ENCODE results near the gene ORM1. TPM values are rescaled to one million over a fixed set of nuclear protein-coding genes. Genes with fewer than 3 reads are reported as not detected.

Gene ORM1
- total RNA-seq, 4 donors from 2014 or later: not detected

- TF ChIP-seq POLR2A (IDR thresholded peaks at IDR 0.05) (no peak), CTCF (IDR thresholded peaks at IDR 0.05) (no peak)
- 68 to 81% methylated on average over 13 of the region's 13 CpGs for WGBS, 2 donors
- H3K4me3 ChIP-seq (ENCODE audit: low read depth, poor library complexity, severe bottlenecking): no peak overlapping the region
- intact Hi-C loops (cut with DNase I; ENCODE audit: low total_unique reads): loop anchor here (5.0 to 10.0 kb wide), 3 partner anchors 138 to 205 kb away; no protein-coding TSS in a partner anchor
- DNase-seq (ENCODE audit: low spot score in 2 of 2): peak in 1 of 2 donors; percentile 84
Measured at GRCh38 chr9:114289571-114290481, 33.1 kb upstream of the ORM1 start.

GRCh38 chr9:114290561-114290986 lies 32.3 kb upstream of the ORM1 start:
- TF ChIP-seq CTCF (IDR thresholded peaks at IDR 0.05) (no peak), POLR2A (IDR thresholded peaks at IDR 0.05) (no peak)
- WGBS, 2 donors: 61 to 66% methylated on average over 7 of the region's 7 CpGs
- intact Hi-C loops (cut with DNase I; ENCODE audit: low total_unique reads): loop anchor here (10.0 kb wide), 1 partner anchor 206 kb away; no protein-coding TSS in a partner anchor
- no peak overlapping the region for H3K4me3 ChIP-seq (ENCODE audit: low read depth, poor library complexity, severe bottlenecking)
- DNase-seq (ENCODE audit: low spot score in 2 of 2): no peak

- intact Hi-C loops (cut with DNase I; ENCODE audit: low total_unique reads): loop anchor here (10.0 kb wide), 1 partner anchor 206 kb away; no protein-coding TSS in a partner anchor
- WGBS, 2 donors: 18% methylated on average over 12 of the region's 12 CpGs
- peak in 1 of 3 donors; percentile 88 for TF ChIP-seq CTCF (IDR thresholded peaks at IDR 0.05)
- no peak for TF ChIP-seq POLR2A (IDR thresholded peaks at IDR 0.05)
- DNase-seq (ENCODE audit: low spot score in 2 of 2): peak; percentile 62 to 95
- H3K4me3 ChIP-seq (ENCODE audit: low read depth, poor library complexity, severe bottlenecking): no peak overlapping the region
Measured at GRCh38 chr9:114291064-114291474, 31.8 kb upstream of the ORM1 start.

GRCh38 chr9:114291886-114292590 lies 30.9 kb upstream of the ORM1 start:
- peak in 1 of 2 donors; percentile 52 for DNase-seq (ENCODE audit: low spot score in 2 of 2)
- 91% methylated on average over 11 of the region's 11 CpGs for WGBS, 2 donors
- intact Hi-C loops (cut with DNase I; ENCODE audit: low total_unique reads): loop anchor here (10.0 kb wide), 1 partner anchor 207 kb away; no protein-coding TSS in a partner anchor
- H3K4me3 ChIP-seq (ENCODE audit: low read depth, poor library complexity, severe bottlenecking): no peak overlapping the region
- TF ChIP-seq CTCF (IDR thresholded peaks at IDR 0.05) (no peak), POLR2A (IDR thresholded peaks at IDR 0.05) (no peak)

GRCh38 chr9:114294664-114295063 lies 28.2 kb upstream of the ORM1 start:
- no peak overlapping the region for H3K4me3 ChIP-seq (ENCODE audit: low read depth, poor library complexity, severe bottlenecking)
- intact Hi-C loops (cut with DNase I; ENCODE audit: low total_unique reads): loop anchor here (10.0 kb wide), 1 partner anchor 210 kb away; no protein-coding TSS in a partner anchor
- TF ChIP-seq CTCF (IDR thresholded peaks at IDR 0.05): no peak
- no peak for TF ChIP-seq POLR2A (IDR thresholded peaks at IDR 0.05)
- no peak for DNase-seq (ENCODE audit: low spot score in 2 of 2)
